GM19395 (cell line): ENCODE data around the gene CD93.

ENCODE experiments used
- ATAC-seq: cut with Tn5 transposase; IDR thresholded peaks from one replicate; pipeline ENCODE4 v1.9.1; 2021; ENCODE audit warnings: mild to moderate bottlenecking, moderate library complexity; ENCODE audit not compliant: unreplicated experiment

CD93 gene

DNA sequence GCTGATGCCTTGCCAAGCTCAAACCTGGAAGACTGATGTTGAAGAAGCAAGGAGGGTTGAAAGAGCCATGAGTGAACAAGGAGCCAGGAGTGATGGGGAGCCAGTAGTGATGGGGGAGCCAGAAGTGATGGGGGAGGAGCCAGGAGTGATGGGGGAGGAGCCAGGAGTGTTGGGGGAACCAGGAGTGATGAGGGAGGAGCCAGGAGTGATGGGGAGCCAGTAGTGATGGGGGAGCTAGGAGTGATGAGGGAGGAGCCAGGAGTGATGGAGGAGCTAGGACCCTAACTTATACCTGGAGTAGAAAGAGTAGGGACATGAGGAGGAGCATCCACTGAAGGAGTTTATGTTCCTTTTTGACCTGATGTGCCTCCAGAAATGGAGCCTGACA, 14.6 kb upstream of the CD93 start:
- no peak for ATAC-seq

DNA sequence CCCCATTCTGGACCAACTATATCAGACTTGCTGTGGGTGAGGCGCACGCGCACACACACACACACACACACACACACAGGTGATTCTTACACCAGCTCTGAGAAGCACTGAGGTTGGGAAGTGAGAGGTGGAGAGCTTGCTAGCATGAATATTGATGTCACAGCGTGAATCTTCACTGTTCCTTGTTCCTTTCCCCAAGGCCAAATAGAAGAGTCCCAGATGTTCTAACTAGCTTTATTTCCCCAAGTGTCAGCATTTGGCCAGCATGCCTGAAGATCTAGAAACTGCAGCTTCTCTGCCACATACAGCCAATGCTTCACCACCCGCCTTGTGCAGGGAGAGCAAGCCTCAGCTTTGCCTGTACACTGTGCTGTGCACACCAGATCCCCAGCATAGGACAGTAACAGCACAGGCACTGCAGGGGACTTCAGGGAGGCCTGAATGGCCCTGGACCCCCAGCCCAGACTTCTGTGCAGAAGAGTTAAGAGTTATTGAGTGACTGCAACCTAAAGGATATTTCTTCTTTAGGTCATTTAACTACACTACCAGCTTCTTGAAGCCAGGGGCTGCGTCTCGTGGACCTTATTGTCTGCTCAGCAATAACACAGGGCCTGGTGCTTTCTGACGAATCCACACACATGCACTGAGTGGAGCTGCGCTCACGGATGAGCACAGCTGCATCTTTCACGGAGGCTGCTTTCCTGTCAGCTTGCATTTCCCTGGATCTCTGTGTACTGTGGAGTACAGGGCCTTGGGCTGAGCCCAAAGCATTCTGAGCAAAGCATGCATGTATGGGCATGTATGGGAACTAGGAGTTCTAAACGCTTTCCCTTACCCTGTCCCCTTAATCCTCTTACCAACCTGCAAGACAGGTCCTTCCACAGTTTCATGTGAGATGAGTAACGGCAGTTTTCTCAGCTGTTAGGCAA, 13.9 kb upstream of the CD93 start:
- no peak for ATAC-seq

- ATAC-seq = no peak
Measured at GRCh38 chr20:23097636-23098580, 11.8 kb upstream of the CD93 start.

DNA sequence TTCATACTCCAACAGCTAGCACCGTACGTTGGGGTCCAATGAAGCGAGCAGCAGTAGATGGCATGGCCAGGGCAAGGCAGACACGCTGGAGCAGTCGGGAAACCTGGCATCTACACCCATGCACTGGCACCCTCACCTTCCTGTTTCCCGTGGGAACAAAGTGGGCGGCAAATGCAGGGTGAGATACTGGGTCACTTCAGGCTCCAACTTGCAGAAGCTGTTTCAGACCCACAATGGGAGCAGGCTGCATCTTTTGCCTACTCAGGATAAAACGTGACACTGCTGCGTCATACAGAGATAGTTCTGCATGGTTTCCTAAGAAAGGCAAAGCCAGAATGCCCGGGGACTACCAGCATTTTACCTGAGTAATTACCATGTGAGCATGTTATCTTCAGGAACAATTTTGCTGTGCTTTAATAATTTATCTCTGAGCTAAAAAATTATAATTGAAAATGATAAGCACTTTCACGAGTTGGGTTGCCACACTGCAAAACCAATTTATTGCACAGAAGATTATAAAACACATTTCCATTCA, 10.9 kb upstream of the CD93 start:
- ATAC-seq = no peak

GRCh38 chr20:23096097-23096496, 10.0 kb upstream of the CD93 start:
- ATAC-seq = no peak

GRCh38 chr20:23095499-23095898, 9.4 kb upstream of the CD93 start:
- no peak for ATAC-seq

- no peak for ATAC-seq
Measured at GRCh38 chr20:23094927-23095326, 8.8 kb upstream of the CD93 start.

DNA sequence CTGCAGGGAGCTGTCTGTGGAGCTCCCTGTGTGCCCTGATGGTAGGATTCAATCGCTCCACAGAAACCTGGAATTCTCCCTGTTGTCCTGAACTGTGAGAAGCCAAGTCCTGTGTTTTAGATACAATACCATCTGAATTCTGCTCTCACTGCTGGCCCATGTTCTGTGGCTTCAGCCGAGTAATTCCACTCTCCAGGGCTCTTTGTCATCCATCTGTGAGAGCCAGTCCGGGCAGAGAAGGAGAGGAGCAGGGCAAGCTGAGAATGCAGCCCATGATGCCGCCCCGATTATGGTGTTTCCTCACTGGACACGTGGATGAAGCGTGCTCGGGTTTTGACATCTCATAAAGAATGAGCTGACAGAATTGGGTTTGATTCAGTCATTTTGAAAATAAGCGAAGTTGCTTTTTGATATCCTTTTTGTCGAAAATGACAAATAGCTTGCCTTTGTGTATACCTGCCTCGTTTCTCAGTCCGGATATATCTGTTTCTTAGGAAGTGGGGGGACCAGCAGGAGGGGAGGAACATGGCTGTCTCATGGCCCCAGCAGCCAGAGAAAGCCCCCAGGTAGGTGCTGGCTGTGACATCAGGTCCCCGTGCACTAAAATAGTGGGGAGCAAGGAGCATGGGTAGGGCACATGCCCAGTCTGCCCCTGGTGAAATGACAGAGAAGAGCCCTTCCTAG, 8.2 kb upstream of the CD93 start:
- ATAC-seq = no peak

DNA sequence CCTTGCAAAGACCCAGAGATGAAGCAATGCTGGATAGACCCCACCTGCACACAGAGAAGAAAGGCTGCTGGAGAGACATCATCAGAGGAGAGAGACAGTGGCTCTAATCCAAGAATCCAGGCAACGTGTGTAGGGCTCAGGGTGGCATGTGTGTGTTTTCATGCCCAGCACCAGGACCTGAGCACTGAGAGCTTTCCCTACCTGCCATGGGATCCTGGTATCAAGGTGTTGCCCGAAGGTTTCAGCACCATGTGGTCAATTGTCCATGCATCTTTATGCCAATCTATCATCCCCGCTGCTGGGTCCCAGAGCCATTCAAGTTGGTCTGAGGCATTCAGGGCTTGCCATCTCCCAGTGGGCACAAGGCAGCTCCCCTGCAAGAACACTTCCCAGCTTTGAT, 7.5 kb upstream of the CD93 start:
- no peak for ATAC-seq

- no peak for ATAC-seq
Measured at GRCh38 chr20:23092861-23093495, 6.9 kb upstream of the CD93 start.

DNA sequence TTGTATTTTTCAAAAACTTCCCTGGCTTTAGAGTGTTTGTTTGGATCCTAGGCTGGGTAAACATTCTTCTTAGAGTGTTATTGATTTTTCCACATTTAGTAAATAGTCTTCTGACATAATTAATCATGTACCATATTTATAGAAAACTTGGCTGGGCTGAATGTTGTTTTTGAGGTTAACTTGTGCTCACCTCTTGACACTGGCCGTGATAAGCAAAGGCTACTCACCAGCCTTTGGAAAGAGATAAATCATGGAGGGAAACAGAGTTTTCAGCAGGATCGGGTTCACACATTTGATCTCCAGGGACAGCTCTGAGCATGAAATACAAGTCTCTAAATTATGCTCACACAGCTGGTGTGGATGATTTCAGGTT, 6.2 kb upstream of the CD93 start:
- ATAC-seq = no peak

GRCh38 chr20:23091721-23092383, 5.7 kb upstream of the CD93 start:
- no peak for ATAC-seq

DNA sequence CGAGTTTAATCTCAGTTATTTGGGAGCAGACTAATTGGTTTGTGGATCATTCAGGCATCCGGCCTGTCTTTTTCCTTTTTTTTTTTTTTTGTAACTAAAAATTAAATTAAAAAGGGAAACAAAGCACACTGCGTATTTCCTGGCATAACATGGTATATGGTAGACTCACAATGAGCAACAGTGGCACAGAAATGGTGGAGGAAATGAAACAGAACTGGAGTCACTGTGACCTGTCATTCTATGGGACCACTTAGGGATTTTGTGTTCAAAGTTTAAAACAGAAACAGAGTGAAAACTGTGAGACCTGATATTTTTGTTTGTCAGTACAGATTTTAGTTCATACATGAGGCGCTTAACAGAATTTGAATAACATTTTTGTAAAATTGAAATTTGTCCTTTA, 4.8 kb upstream of the CD93 start:
- no peak for ATAC-seq

DNA sequence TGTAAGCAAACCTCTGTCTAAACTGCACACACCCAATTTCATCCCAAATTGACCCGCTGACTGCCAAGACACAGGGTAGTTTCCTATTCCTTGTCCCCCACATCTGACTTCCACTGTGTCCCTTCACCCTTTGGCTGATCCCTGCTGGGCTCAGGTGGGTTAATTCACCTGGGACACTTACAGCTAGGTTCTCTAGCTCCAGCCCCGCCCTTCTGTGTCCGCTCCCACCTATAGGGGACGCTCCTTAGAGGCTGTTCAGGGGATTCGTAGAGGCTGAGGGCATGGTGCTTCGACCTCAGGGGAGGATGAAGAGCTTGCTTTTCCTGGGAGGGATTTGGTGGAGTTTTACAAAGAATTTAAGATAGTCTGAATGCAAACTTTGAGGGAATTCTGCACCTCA, 4.0 kb upstream of the CD93 start:
- ATAC-seq = no peak

DNA sequence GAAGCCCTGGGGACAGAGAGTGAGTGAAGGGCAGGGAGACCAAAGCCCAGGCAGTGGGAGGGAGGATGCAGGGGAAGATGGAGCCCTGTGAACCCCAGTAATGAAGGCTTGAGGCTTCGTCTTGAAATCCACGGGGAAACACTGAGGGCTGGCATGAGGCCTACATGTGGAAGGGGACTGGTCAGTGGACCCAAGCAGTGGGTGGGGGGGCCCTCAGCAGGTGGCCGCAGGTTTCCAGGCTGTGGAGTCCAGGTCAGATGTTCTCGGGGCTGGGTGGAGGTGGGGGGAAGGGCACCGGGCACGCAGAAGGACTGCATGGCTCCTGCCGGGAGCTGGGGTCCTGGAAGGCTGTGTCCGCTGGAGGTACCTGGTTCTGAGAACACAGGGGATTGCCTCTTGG, 2.7 kb upstream of the CD93 start:
- no peak for ATAC-seq

- no peak for ATAC-seq
Measured at GRCh38 chr20:23087587-23088251, 1.6 kb upstream of the CD93 start.

DNA sequence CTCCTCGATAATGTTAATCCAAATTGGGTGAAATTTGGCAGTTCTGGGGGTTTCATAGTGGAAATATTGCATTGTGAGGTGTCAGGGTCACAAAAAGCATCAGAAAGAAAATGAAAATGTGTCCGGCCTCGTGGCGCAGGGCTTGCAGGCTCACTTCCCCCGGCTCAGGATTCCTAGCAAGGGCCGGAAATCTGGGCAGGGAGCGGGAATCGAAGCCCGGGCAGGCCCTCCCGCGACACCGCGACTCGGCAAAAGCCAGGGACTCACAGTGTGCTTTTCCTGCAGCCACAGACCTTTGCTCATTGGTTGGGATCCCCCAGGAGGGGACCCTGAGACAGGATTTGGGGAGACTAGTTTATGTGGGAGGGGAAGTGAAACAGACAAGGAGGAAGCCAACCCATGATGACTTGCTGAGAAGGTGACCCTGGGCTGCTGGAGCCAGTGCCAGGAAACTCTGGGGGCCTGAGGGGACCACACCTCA, 847 bp upstream of the CD93 start:
- no peak for ATAC-seq

DNA sequence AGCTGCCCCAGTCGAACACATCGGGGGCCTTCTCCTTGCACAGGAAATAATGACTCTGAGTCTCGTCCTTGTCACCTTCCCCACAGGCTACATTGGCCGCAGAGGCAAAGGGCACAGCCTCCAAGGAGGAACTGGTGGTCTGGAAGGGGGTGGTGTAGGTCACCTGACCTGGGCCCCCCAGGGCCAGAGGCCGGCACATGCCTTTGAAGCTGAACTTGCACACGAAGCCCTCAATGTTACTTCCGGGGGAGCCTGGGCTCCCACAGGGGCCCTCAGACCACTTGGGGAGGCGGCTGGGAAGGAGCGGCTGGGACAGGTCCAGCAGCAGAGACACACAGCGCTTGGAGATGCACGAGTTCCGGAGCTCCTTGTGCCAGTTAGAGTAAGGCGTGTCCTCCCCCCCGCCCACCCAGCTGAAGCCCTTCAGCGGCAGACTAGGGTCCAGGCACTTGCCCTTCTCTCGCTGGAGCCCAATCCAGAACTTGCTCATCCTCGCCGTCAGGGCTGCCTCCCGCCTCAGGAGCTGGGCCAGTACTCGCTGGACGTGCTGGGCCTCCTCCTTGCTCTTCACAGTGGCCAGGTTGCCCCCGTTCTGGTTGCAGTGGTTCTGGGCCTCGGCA, 578 bp downstream of the CD93 start:
- no peak for ATAC-seq

- no peak for ATAC-seq
Measured at GRCh38 chr20:23084845-23085365, 1.2 kb downstream of the CD93 start.
